NCI-H1436 (cell line): Measurements from ENCODE around the gene GBF1.

Experiments
- DNase-seq: peaks from one replicate; lab custom pipeline; 2025; lab: John Stamatoyannopoulos, UW

Gene GBF1

DNA sequence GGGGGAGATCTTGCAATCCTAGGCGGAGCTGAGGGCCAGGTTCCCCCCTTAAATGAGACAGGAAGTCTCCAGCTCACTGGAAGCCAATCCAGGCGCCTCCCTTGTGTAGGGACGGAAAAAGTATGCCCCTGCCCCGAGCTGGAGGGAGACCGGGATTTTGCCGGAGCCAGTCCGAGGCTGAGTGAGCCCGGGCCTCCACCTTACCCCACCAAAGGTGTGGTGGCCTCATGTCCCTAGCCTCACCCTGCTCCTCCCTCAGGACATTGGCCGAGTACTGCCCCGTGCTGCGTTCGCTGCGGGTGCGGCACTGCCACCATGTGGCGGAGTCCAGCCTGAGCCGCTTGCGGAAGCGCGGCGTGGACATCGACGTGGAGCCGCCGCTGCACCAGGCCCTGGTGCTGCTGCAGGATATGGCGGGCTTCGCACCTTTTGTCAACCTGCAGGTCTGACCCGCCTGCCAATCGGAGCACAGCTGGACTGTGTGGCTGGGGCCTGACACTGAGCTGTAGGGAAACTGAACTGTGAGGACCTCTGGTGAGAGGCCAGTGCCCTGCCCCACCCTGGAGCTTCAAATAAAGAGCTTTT is 177.3 kb downstream of the GBF1 start:
- no peak for DNase-seq

DNA sequence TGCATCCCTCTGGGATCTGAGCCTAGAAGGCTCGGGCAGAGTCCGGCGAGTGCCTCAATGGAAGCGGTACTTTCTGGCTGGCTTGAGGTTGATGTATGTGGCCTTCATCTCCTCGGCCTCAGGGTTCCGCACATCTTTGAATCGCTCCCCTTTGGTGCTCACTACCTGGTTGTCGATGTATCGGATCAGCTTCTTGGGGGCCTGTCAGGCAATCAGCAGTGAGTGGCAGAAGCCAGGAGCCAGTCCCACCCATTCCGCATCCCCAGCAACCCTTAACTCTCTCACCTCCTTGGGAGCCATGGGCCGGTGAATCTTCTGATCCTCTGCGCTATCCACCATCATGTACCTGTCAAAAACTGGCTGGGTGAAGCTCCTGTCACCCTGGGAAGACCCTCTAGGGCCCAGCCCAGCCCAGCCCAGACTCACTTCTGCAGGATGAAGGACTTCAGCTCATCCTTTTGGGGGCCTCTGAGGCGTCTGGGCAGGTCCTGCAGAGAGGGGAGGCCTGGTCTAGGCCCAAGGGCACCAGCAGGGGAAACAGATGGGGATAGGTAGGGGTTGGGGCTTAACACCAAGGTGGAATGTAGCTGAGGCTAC is 178.1 kb downstream of the GBF1 start:
- DNase-seq = no peak

DNA sequence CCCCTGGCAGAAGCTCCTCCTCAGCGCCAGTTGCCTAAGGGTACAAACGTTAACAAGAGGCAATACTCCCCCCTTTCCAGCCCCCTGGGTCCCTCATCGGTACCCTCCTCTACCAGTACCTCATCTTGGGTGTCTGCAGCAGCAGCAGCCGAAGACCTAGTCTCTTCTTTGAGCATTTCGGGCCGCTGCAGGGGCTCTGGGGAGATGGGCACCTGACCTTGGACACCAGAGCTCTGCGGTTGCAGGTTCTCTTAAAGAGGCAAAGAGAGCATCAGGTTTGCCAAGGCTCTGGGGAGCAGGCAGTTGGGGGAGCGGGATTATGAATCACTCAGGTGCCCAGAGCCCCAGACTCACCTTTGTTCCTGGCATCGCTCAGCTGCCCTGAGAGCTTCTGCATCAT is 178.8 kb downstream of the GBF1 start:
- no peak for DNase-seq

DNA sequence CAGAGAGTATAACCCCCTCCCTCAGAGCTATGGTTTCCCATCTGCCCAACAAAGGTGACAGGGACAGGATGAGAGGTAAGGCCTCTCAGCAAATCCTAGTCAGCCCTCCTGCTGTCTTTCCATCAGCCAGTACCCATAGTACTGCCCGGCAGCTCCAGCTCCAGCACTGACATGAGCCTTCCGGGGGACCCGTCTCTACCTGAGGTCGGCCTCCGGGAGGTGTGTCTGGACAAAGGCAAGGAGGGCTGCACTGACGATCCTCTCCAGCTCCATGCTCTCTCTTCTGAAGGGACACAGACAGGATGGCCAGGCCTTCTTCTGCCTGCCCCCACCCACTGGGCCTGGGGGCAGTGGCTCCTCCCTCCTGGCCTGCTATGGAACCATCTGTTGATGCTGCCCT is 179.6 kb downstream of the GBF1 start:
- DNase-seq = no peak

DNA sequence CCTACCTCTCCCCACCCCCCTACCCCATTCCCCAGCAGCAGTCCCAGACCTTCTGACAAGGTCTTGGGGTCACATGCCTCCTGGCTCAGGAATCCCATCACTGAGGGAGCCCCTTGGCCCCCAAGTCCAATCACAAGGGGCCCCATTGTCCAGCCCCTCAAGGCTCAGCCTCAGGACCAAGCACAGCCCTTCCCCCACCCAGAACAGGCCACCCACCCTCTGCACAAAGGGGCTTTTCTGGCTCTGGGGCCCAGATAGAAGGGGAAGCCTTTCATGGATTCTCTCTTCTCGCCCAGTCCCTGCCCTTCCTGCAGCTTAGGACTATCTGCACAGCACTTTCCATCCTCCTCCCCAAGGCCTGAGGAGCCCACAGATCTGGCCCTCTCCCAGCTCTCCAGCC is 180.1 kb downstream of the GBF1 start:
- no peak for DNase-seq

DNA sequence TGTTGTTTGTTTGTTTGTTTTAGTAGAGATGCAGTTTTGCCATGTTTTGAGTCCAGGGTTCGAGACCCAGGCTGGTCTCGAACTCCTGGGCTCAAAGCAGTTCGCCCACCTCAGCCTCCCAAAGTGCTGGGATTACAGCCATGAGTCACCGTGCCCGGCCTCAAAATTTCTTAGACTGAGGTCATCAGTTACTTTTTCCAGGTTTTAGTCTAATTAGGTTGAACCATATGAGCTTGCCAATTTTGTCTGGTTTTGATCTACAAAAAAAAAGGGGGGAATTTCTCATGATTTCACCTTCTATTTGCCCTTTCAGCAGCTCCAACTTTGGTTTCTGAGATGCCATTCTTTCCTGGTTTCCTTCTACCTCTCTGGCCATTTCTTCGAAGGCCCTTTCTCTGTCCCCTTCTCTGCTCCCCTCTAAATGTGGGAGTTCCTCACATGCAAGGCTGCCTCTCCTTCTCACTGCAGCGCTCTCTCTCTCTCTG is 181.5 kb downstream of the GBF1 start:
- DNase-seq = no peak

DNA sequence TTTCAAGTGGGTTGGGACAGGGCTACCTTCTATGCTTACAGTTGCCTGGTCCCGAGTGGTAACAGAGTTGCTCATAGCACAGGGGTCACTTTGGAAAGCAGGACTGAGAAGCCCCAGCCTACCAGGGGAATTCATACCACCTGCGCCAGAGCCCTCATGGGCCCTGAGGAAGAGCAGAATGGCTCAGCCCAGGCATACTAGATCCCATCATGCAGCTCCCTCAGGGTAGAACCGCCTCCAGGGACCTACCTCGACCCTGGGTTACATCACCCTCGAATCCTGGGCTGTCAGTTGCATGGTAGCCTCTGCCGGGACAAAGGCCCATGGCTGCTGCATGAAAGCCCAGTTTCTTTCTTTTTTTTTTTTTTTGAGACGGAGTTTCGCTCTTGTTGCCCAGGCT is 184.1 kb downstream of the GBF1 start:
- DNase-seq = no peak

DNA sequence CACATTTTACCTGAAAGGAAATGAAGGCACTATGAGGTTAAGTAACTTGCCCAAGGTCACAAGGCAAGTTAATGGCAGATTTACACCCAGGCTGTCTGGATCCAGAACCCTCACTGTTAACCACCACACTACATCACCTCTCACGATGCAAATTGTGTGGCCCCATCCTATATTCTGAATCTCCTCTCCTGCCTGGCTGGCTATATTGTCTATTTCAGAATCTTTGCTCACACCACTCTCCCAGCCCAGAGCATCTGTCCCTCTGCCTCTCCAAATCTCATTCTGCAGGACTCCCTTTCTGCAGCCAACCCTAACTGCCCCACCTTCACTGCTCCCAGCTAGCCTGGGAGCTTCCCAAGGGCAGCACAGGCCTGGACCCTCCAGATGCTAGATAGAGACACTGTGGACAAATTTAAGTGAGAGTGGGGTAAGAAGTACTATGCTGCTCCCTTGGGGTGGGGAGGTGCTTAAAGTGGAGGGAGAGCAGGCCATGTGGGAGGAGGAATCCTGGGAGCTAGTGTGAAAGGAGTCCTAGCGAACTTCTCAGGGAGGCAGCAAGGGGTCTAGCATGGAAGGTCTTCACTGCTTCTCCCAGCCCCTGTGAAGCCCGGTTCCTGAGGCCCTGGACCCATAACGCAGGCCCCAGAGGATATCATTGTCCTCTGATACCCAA is 186.3 kb downstream of the GBF1 start:
- no peak for DNase-seq
